Endometrium (tissue), 2 donors: ENCODE data around the gene LOXL4.

Experiments used
- FAIRE-seq: peaks from 2 replicates; lab custom pipeline; 2012; peaks lifted over from hg19 to GRCh38; lab: Jason Lieb, UNC
- donor health status: control.
- donor health status: control.

The LOXL4 gene

GRCh38 chr10:98267894-98268693, at the start of gene LOXL4:
LOXL4 (minus strand) TSS chr10:98268194; CDS start chr10:98263019, 5,175 bp downstream.
- FAIRE-seq: no peak

- FAIRE-seq: no peak
These were observed 48.7 kb upstream of the LOXL4 start for GRCh38 chr10:98316661-98317060.

- no peak for FAIRE-seq
These were observed 48.2 kb upstream of the LOXL4 start for GRCh38 chr10:98316170-98316569.

- no peak for FAIRE-seq
These were observed 46.7 kb upstream of the LOXL4 start for GRCh38 chr10:98314532-98315284.

GRCh38 chr10:98313598-98313997, 45.6 kb upstream of the LOXL4 start:
- FAIRE-seq: no peak

GRCh38 chr10:98312822-98313221, 44.8 kb upstream of the LOXL4 start:
- FAIRE-seq: no peak

- no peak for FAIRE-seq
These were observed 44.4 kb upstream of the LOXL4 start for GRCh38 chr10:98312349-98312748.

GRCh38 chr10:98310701-98311100, 42.7 kb upstream of the LOXL4 start:
- FAIRE-seq: no peak

- FAIRE-seq: peak; percentile 15
These were observed 41.7 kb upstream of the LOXL4 start for GRCh38 chr10:98309366-98310355.

GRCh38 chr10:98308669-98309365, 40.8 kb upstream of the LOXL4 start:
- FAIRE-seq: no peak

GRCh38 chr10:98307916-98308541, 40.0 kb upstream of the LOXL4 start:
- no peak for FAIRE-seq

GRCh38 chr10:98306501-98306900, 38.5 kb upstream of the LOXL4 start:
- FAIRE-seq: no peak

- no peak for FAIRE-seq
These were observed 35.6 kb upstream of the LOXL4 start for GRCh38 chr10:98303569-98303968.

GRCh38 chr10:98302741-98303365, 34.9 kb upstream of the LOXL4 start:
- no peak for FAIRE-seq

- no peak for FAIRE-seq
These were observed 33.8 kb upstream of the LOXL4 start for GRCh38 chr10:98301664-98302319.

GRCh38 chr10:98300526-98301229, 32.7 kb upstream of the LOXL4 start:
- no peak for FAIRE-seq

GRCh38 chr10:98299341-98299740, 31.3 kb upstream of the LOXL4 start:
- FAIRE-seq: no peak

GRCh38 chr10:98296524-98296923, 28.5 kb upstream of the LOXL4 start:
- no peak for FAIRE-seq

- FAIRE-seq: peak; percentile 59
These were observed 27.9 kb upstream of the LOXL4 start for GRCh38 chr10:98295907-98296306.
